GM21717 (cell line): Measurements from ENCODE around the gene FAM78A.
"Not testable (repeated sequence)": the region's sequence is repeated elsewhere in the genome, so short reads cannot be mapped to it uniquely, and the experiment has no call there.

Experiments used
- ATAC-seq: cut with Tn5 transposase; IDR thresholded peaks from one replicate; pipeline ENCODE4 v1.9.1; 2021; ENCODE audit warnings: mild to moderate bottlenecking, moderate library complexity; ENCODE audit not compliant: unreplicated experiment

Gene FAM78A

DNA sequence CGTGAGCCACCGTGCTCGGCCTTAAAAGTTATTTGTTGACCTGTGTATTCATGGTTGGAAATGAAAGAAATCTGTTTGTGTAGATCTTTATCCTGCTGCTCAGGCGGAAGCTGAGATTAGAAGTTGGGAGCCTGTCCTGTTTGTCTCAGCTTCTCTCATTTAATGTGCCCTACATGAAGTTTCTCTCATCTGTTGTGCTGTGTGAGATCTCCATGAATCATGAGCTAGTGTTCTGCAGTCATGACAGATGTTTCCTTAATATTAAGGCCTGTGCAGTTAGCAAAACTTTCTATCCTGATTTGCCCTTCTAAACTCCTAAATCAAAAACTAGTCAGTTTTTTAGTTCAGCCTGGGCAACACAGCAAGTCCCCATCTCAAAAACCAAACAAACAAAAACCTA is 59.5 kb downstream of the FAM78A start:
- ATAC-seq, result no peak

DNA sequence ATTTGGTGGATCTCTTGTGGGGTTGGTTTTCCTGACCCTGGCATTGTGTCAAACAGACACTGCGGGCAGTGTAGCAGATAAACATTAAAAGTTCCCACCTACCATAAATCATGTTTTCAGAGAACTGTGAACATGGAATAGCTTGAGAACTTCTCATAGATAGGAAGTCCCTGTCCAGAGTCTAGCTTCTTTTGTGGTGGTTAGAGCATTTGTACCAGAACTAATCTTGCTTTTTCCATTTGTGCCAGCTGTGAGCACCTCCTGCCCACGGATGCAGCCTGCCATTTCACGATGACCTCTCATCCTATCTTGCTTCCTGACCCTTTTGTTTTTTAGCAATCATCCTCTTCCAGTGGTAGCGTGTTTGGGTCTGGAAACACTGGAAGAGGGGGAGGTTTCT is 61.4 kb downstream of the FAM78A start:
- no peak for ATAC-seq

DNA sequence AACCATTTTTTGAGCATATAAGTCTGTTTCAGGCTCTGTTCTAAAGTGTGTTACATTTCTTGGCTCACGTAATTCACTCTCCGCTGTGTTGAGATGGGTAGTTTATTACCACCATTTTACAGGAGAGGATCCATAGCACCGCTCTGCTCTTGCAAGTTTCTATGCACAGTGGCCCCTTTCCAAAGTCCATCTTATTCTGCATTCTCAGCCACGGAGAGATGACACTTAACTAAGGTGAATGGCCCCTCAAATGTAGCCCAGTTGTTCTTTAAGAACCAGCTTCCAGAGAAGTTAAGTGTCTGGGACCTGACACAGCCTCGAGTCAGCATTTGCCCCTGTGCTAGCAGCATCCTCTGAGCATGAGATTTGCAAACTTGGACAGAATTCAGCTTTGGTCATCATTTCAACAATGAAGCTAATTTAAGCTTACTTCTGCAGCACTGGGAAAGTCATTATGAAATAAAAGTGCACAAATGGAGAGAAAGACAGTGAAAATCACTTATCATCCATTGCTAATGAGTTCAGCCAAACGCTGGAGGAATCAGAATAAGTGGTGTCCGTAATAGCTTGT is 61.9 kb downstream of the FAM78A start:
- no peak for ATAC-seq

DNA sequence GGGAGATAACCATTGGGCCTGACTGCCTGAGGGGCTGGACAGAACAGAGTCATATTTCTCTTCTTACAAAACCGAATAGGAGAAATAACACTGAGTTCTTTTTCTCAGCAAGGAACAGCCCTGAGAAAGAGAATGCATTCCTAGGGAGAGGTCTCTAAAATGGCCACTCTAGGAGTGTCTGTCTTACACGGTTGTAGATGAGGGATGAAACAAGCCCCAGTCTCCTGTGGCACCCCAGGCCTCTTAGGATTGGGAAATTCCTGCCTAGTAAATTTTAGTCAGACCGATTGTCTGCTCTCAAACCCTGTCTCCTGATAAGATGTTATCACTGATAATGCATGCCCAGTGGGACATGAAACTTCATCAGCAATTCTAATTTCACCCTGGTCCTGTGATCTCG is 64.4 kb downstream of the FAM78A start:
- not testable (repeated sequence) for ATAC-seq
